MCF 10A (cell line): ENCODE data around the gene DPP9. TPM values are rescaled to one million over a fixed set of nuclear protein-coding genes. Genes with fewer than 3 reads are reported as not detected.
"Not testable (repeated sequence)": the region's sequence is repeated elsewhere in the genome, so short reads cannot be mapped to it uniquely, and the experiment has no call there.

Experiments used
- BruUV-seq: library from RNA; stranded (reverse); fragments of 400-500 nt; replicated peaks from 2 replicates; lab custom pipeline; 2021; lab: Mats Ljungman, UMichigan
- CTCF ChIA-PET: fragments of 300-600 bp; sonication (Branson Sonifier 250); formaldehyde crosslinking; extraction: SDS; loops from one replicate; lab custom pipeline; 2021; ENCODE audit warnings: antibody characterized with exemption, inconsistent platforms; lab: Yijun Ruan, JAX
- POLR2A ChIA-PET: fragments of 300-600, 350-650 bp; sonication (Branson Sonifier 250); formaldehyde crosslinking; extraction: SDS; loops from one replicate; lab custom pipeline; 2020; ENCODE audit warnings: antibody characterized with exemption, inconsistent platforms; lab: Yijun Ruan, JAX
- DNase-seq: peaks from one replicate; pipeline ENCODE4 v3.0.0-alpha.2; 2018; ENCODE audit not compliant: unreplicated experiment
- H3K27ac Mint-ChIP-seq: one replicate; pipeline ENCODE4 v1.8.0; 2022; ENCODE audit warnings: mild to moderate bottlenecking, low read depth, mixed read lengths; ENCODE audit not compliant: unreplicated experiment
- H3K27me3 Mint-ChIP-seq: one replicate; pipeline ENCODE4 v1.8.0; 2022; ENCODE audit warnings: mixed read lengths; ENCODE audit not compliant: insufficient read depth, unreplicated experiment
- H3K36me3 Mint-ChIP-seq: one replicate; pipeline ENCODE4 v1.8.0; 2022; ENCODE audit warnings: mild to moderate bottlenecking, moderate library complexity, mixed read lengths; ENCODE audit not compliant: insufficient read depth, unreplicated experiment
- H3K4me1 Mint-ChIP-seq: one replicate; pipeline ENCODE4 v1.8.0; 2022; ENCODE audit warnings: mixed read lengths; ENCODE audit not compliant: insufficient read depth, unreplicated experiment
- H3K4me3 Mint-ChIP-seq: one replicate; pipeline ENCODE4 v1.8.0; 2022; ENCODE audit warnings: mild to moderate bottlenecking, moderate library complexity, mixed read lengths; ENCODE audit not compliant: unreplicated experiment
- H3K9me3 Mint-ChIP-seq: one replicate; pipeline ENCODE4 v1.8.0; 2022; ENCODE audit warnings: mixed read lengths; ENCODE audit not compliant: unreplicated experiment
- intact Hi-C: fragments of 100-400 bp; cut with micrococcal nuclease; formaldehyde crosslinking; loops from 2 replicates; pipeline ENCODE4 v1.14.1; 2022
- total RNA-seq: library from RNA; stranded (reverse); gene quantifications from 2 replicates; pipeline ENCODE4 v1.2.3, GENCODE V29; 2022
- TF ChIP-seq, protein P1 (sequence below): fragments of 200-600 bp; IDR thresholded peaks from one replicate; pipeline ENCODE4 v1.8.0; 2022; ENCODE audit warnings: antibody characterized with exemption, mild to moderate bottlenecking; ENCODE audit not compliant: unreplicated experiment

DPP9 gene
- total RNA-seq, 1 experiment from 2014 or later = 90.6 TPM

- CTCF ChIA-PET = interaction anchor here (0.6 to 1.1 kb wide), 3 partner anchors 15 to 106 kb away, joined by 3 to 5 read pairs (median 3); no protein-coding TSS in a partner anchor
Observed at GRCh38 chr19:4717191-4717965, 6.3 kb downstream of the DPP9 start.

DNA sequence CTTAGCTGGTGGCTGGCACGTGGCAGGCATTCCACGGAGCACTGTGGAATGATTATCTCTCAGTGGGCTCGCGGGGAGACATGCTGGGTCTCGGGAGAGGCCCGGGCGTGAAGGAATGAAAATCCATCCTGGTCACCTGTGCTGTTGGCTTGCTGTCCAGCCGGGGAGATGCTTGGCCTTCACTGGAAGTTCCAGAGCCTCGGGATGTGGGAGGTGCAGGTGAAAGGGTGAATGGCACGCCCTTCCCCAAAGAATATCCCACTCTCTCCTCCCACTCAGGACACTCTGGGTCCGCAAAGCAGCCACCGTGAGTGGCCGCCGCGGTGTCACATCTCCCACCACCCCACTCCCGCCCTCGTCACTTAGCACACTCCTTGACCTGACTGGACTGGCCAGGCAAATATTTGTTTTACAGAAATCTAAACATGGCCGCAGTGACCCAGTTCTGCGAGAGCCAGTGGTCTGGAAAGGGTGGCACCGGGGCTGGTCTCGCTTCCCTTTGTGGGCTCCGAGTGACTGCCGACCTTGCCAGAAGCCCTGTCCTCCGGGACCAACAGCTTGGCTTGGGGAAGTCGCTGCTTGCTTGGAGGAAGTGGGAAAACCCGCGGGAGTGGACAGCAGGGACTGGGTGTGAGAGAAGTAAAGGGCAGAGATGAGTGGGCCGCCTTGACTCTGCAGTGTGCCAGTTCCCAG is 8.0 kb downstream of the DPP9 start:
- ChIA-PET CTCF (interaction anchor here (0.6 to 1.3 kb wide), 2 partner anchors 16 to 96 kb away, joined by 3 to 5 read pairs; no protein-coding TSS in a partner anchor), POLR2A (interaction anchor here (2.8 to 5.0 kb wide), 2 partner anchors 21 kb away, joined by 11 to 62 read pairs; no protein-coding TSS in a partner anchor)
- DNase-seq = no peak
- BruUV-seq = no TSS peak
- Mint-ChIP-seq H3K4me3 (no peak overlapping the region), H3K9me3 (no peaks in the 10 kb centered on the region), H3K36me3 (peaks cover 86% of the 10 kb centered on the region), H3K4me1 (peaks cover 20% of the 10 kb centered on the region), H3K27me3 (no peaks in the 10 kb centered on the region), H3K27ac (peak overlapping the region; percentile 90)
- TF ChIP-seq, protein P1, sequence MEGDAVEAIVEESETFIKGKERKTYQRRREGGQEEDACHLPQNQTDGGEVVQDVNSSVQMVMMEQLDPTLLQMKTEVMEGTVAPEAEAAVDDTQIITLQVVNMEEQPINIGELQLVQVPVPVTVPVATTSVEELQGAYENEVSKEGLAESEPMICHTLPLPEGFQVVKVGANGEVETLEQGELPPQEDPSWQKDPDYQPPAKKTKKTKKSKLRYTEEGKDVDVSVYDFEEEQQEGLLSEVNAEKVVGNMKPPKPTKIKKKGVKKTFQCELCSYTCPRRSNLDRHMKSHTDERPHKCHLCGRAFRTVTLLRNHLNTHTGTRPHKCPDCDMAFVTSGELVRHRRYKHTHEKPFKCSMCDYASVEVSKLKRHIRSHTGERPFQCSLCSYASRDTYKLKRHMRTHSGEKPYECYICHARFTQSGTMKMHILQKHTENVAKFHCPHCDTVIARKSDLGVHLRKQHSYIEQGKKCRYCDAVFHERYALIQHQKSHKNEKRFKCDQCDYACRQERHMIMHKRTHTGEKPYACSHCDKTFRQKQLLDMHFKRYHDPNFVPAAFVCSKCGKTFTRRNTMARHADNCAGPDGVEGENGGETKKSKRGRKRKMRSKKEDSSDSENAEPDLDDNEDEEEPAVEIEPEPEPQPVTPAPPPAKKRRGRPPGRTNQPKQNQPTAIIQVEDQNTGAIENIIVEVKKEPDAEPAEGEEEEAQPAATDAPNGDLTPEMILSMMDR = no peak
- intact Hi-C loops = no loop called here

More at GRCh38 chr19:4717191-4717965, 6.3 kb downstream of the DPP9 start:
- no TSS peak for BruUV-seq
- intact Hi-C loops = no loop called here
- peak overlapping the region; percentile 54 for H3K27ac Mint-ChIP-seq
- TF ChIP-seq, protein P1 = no peak
- H3K36me3 Mint-ChIP-seq = peaks cover 74% of the 10 kb centered on the region
- H3K4me1 Mint-ChIP-seq = peaks cover 30% of the 10 kb centered on the region
- DNase-seq = peak; percentile 71
- POLR2A ChIA-PET = interaction anchor here (0.5 to 2.8 kb wide), 2 partner anchors 22 to 26 kb away, joined by 3 to 11 read pairs; no protein-coding TSS in a partner anchor
- no peaks in the 10 kb centered on the region for H3K9me3 Mint-ChIP-seq
- H3K27me3 Mint-ChIP-seq = no peaks in the 10 kb centered on the region
- H3K4me3 Mint-ChIP-seq = peak overlapping the region; percentile 23

- DNase-seq, BruUV-seq, H3K27me3 Mint-ChIP-seq, H3K9me3 Mint-ChIP-seq, H3K4me3 Mint-ChIP-seq, intact Hi-C loops: not testable (repeated sequence)
- peaks cover 15% of the 10 kb centered on the region for H3K4me1 Mint-ChIP-seq
- peaks cover 82% of the 10 kb centered on the region for H3K36me3 Mint-ChIP-seq
- CTCF ChIA-PET = interaction anchor here (0.6 to 1.3 kb wide), 2 partner anchors 17 to 97 kb away, joined by 3 to 5 read pairs; no protein-coding TSS in a partner anchor
- H3K27ac Mint-ChIP-seq = peak overlapping the region; percentile 90
- POLR2A ChIA-PET = interaction anchor here (5.0 kb wide), 1 partner anchor 20 kb away, joined by 62 read pairs; no protein-coding TSS in a partner anchor
Observed at GRCh38 chr19:4715178-4715528, 8.5 kb downstream of the DPP9 start.

- Mint-ChIP-seq H3K27ac (peak overlapping the region; percentile 90), H3K4me1 (peaks cover 20% of the 10 kb centered on the region), H3K27me3 (no peaks in the 10 kb centered on the region), H3K9me3 (no peaks in the 10 kb centered on the region), H3K4me3 (peak overlapping the region; percentile 70), H3K36me3 (peaks cover 81% of the 10 kb centered on the region)
- intact Hi-C loops = no loop called here
- BruUV-seq = no TSS peak
- CTCF ChIA-PET = interaction anchor here (1.3 kb wide), 1 partner anchor 19 kb away, joined by 3 read pairs; no protein-coding TSS in a partner anchor
- TF ChIP-seq, protein P1 = no peak
- POLR2A ChIA-PET = interaction anchor here (0.6 to 5.0 kb wide), 9 partner anchors 8 to 255 kb away, joined by 3 to 62 read pairs (median 8); partner anchors contain the start of genes DPP9, FEM1A, KDM4B and MYDGF
- no peak for DNase-seq
Observed at GRCh38 chr19:4714016-4714415, 9.6 kb downstream of the DPP9 start.
